ENCODE data around the gene PTPRT.

PTPRT gene

DNA sequence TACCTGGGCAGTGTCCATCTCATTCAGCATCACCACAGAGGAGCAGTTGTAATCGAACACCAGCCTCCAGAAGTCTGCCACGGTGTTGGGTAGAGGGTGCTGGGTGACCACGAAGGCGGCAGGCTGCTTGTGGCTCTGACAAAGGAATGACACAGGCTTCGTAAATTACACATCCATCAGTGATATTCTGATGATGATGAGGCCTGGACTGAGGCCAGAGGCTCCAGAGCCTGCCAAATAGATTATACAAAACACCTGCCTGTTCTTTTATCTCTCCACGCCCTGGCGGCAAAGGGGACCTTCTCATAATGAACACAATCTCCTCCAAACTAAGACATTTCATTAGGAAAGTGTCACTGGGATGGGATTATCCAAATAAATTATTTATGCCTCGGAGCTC is 1091.3 kb downstream of the PTPRT start:
- no peaks in the 10 kb centered on the region for H3K9me3 ChIP-seq (ENCODE audit: control insufficient read depth, insufficient read depth, low read depth, low read length)
- no peak for TF ChIP-seq GFI1B (tag by site-specific recombination; IDR thresholded peaks at IDR 0.05)
- TF ChIP-seq ZNF2 (tag by site-specific recombination; IDR thresholded peaks at IDR 0.05) = no peak
- TF ChIP-seq, protein P1, sequence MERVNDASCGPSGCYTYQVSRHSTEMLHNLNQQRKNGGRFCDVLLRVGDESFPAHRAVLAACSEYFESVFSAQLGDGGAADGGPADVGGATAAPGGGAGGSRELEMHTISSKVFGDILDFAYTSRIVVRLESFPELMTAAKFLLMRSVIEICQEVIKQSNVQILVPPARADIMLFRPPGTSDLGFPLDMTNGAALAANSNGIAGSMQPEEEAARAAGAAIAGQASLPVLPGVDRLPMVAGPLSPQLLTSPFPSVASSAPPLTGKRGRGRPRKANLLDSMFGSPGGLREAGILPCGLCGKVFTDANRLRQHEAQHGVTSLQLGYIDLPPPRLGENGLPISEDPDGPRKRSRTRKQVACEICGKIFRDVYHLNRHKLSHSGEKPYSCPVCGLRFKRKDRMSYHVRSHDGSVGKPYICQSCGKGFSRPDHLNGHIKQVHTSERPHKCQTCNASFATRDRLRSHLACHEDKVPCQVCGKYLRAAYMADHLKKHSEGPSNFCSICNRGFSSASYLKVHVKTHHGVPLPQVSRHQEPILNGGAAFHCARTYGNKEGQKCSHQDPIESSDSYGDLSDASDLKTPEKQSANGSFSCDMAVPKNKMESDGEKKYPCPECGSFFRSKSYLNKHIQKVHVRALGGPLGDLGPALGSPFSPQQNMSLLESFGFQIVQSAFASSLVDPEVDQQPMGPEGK (tag by site-specific recombination; IDR thresholded peaks at IDR 0.05) = no peak
- TF ChIP-seq ZNF202 (tag by site-specific recombination; IDR thresholded peaks at IDR 0.05; ENCODE audit: borderline replicate concordance) = no peak
- no peak for TF ChIP-seq ZNF664 (tag by site-specific recombination; IDR thresholded peaks at IDR 0.05)
- TF ChIP-seq GLI4 (tag by site-specific recombination; IDR thresholded peaks at IDR 0.05) = no peak
- TF ChIP-seq ZSCAN23 (tag by site-specific recombination; IDR thresholded peaks at IDR 0.05) = no peak
- no peak for TF ChIP-seq FEZF1 (tag by site-specific recombination; IDR thresholded peaks at IDR 0.05)
- TF ChIP-seq, protein P2, sequence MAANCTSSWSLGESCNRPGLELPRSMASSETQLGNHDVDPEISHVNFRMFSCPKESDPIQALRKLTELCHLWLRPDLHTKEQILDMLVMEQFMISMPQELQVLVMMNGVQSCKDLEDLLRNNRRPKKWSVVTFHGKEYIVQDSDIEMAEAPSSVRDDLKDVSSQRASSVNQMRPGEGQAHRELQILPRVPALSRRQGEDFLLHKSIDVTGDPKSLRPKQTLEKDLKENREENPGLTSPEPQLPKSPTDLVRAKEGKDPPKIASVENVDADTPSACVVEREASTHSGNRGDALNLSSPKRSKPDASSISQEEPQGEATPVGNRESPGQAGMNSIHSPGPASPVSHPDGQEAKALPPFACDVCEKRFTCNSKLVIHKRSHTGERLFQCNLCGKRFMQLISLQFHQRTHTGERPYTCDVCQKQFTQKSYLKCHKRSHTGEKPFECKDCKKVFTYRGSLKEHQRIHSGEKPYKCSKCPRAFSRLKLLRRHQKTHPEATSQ (tag by site-specific recombination; IDR thresholded peaks at IDR 0.05) = no peak
- no peak for TF ChIP-seq ZNF837 (tag by site-specific recombination; IDR thresholded peaks at IDR 0.05)
- TF ChIP-seq GLIS1 (tag by site-specific recombination; IDR thresholded peaks at IDR 0.05) = no peak
- no peak for TF ChIP-seq ZNF394 (tag by site-specific recombination; IDR thresholded peaks at IDR 0.05; ENCODE audit: borderline replicate concordance)
- TF ChIP-seq ZNF660 (tag by site-specific recombination; IDR thresholded peaks at IDR 0.05) = no peak
- TF ChIP-seq, protein P3, sequence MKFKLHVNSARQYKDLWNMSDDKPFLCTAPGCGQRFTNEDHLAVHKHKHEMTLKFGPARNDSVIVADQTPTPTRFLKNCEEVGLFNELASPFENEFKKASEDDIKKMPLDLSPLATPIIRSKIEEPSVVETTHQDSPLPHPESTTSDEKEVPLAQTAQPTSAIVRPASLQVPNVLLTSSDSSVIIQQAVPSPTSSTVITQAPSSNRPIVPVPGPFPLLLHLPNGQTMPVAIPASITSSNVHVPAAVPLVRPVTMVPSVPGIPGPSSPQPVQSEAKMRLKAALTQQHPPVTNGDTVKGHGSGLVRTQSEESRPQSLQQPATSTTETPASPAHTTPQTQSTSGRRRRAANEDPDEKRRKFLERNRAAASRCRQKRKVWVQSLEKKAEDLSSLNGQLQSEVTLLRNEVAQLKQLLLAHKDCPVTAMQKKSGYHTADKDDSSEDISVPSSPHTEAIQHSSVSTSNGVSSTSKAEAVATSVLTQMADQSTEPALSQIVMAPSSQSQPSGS (tag by site-specific recombination; IDR thresholded peaks at IDR 0.05; ENCODE audit: low read depth) = no peak

DNA sequence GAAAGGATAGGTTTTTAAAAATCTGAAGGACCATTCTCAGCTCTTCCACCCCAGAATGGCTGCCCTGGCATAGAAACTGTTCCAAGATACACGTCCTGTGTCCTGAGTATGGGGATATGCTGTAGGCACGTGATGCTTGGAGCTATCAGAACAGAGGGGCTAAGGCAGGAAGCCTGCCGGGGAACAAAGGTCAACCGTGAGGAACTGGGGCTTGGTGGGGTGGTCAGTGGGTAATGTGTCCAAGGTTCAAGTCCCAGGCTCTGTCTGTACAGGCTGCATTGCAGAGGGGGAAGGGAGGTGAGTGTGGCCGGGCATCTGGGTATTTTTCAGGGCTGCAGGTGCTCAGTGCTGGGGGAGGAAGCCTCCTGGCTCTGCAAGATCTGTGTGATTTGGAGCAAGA is 1092.0 kb downstream of the PTPRT start:
- CTCF ChIA-PET = interaction anchor here (0.8 kb wide), 1 partner anchor 359 kb away, joined by 3 read pairs; no protein-coding TSS in a partner anchor
- Histone ChIP-seq H3K36me3 (ENCODE audit: control insufficient read depth in 2 of 2, insufficient read depth in 1 of 2, low read length in 2 of 2) (no peaks in the 10 kb centered on the region), H3K27ac (ENCODE audit: extremely low read depth, low read depth, low read length) (no peak overlapping the region), H3K4me1 (ENCODE audit: control insufficient read depth, insufficient read depth, low read length) (no peaks in the 10 kb centered on the region), H3K9me3 (ENCODE audit: control insufficient read depth, insufficient read depth, low read depth, low read length) (no peaks in the 10 kb centered on the region), H3K4me3 (ENCODE audit: low read depth, low read length) (no peak overlapping the region)
- POLR2A ChIA-PET = no interaction called here
- TF ChIP-seq ZNF157 (tag by site-specific recombination; IDR thresholded peaks at IDR 0.05) (no peak), GLIS1 (tag by site-specific recombination; IDR thresholded peaks at IDR 0.05) (no peak), ZNF623 (tag by site-specific recombination; IDR thresholded peaks at IDR 0.05) (no peak), ZNF223 (tag by site-specific recombination; IDR thresholded peaks at IDR 0.05) (no peak)
- TF ChIP-seq, protein P4, sequence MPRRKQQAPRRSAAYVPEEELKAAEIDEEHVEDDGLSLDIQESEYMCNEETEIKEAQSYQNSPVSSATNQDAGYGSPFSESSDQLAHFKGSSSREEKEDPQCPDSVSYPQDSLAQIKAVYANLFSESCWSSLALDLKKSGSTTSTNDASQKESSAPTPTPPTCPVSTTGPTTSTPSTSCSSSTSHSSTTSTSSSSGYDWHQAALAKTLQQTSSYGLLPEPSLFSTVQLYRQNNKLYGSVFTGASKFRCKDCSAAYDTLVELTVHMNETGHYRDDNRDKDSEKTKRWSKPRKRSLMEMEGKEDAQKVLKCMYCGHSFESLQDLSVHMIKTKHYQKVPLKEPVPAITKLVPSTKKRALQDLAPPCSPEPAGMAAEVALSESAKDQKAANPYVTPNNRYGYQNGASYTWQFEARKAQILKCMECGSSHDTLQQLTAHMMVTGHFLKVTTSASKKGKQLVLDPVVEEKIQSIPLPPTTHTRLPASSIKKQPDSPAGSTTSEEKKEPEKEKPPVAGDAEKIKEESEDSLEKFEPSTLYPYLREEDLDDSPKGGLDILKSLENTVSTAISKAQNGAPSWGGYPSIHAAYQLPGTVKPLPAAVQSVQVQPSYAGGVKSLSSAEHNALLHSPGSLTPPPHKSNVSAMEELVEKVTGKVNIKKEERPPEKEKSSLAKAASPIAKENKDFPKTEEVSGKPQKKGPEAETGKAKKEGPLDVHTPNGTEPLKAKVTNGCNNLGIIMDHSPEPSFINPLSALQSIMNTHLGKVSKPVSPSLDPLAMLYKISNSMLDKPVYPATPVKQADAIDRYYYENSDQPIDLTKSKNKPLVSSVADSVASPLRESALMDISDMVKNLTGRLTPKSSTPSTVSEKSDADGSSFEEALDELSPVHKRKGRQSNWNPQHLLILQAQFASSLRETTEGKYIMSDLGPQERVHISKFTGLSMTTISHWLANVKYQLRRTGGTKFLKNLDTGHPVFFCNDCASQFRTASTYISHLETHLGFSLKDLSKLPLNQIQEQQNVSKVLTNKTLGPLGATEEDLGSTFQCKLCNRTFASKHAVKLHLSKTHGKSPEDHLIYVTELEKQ (tag by site-specific recombination; IDR thresholded peaks at IDR 0.05; ENCODE audit: borderline replicate concordance) = no peak
- TF ChIP-seq, protein P5, sequence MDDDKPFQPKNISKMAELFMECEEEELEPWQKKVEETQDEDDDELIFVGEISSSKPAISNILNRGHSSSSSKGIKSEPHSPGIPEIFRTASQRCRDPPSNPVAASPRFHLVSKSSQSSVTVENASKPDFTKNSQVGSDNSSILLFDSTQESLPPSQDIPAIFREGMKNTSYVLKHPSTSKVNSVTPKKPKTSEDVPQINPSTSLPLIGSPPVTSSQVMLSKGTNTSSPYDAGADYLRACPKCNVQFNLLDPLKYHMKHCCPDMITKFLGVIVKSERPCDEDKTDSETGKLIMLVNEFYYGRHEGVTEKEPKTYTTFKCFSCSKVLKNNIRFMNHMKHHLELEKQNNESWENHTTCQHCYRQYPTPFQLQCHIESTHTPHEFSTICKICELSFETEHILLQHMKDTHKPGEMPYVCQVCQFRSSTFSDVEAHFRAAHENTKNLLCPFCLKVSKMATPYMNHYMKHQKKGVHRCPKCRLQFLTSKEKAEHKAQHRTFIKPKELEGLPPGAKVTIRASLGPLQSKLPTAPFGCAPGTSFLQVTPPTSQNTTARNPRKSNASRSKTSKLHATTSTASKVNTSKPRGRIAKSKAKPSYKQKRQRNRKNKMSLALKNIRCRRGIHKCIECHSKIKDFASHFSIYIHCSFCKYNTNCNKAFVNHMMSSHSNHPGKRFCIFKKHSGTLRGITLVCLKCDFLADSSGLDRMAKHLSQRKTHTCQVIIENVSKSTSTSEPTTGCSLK (tag by site-specific recombination; IDR thresholded peaks at IDR 0.05) = no peak
- TF ChIP-seq, protein P6, sequence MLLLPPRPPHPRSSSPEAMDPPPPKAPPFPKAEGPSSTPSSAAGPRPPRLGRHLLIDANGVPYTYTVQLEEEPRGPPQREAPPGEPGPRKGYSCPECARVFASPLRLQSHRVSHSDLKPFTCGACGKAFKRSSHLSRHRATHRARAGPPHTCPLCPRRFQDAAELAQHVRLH (tag by site-specific recombination; IDR thresholded peaks at IDR 0.05) = no peak

More for the DNA sequence above, 1091.3 kb downstream of the PTPRT start:
- H3K36me3 ChIP-seq (ENCODE audit: control insufficient read depth in 2 of 2, insufficient read depth in 1 of 2, low read length in 2 of 2) = no peaks in the 10 kb centered on the region
- H3K4me1 ChIP-seq (ENCODE audit: control insufficient read depth, insufficient read depth, low read length) = no peaks in the 10 kb centered on the region
- POLR2A ChIA-PET = no interaction called here
- CTCF ChIA-PET = interaction anchor here (0.6 kb wide), 2 partner anchors 24 to 96 kb away, joined by 3 read pairs; no protein-coding TSS in a partner anchor
- H3K4me3 ChIP-seq (ENCODE audit: low read depth, low read length) = no peak overlapping the region
- H3K27ac ChIP-seq (ENCODE audit: extremely low read depth, low read depth, low read length) = no peak overlapping the region
